Measurements from ENCODE around the gene ZSCAN25. TPM values are rescaled to one million over a fixed set of nuclear protein-coding genes. Genes with fewer than 3 reads are reported as not detected.

ZSCAN25 gene
- total RNA-seq, 1 donor from 2014 or later = 22.9 TPM

GRCh38 chr7:99677013-99677647 lies 60.4 kb downstream of the ZSCAN25 start:
- H3K4me1 Mint-ChIP-seq (ENCODE audit: unreplicated experiment) = peaks cover 8% of the 10 kb centered on the region

GRCh38 chr7:99677648-99678045 lies 60.9 kb downstream of the ZSCAN25 start:
- H3K4me3 Mint-ChIP-seq = peak overlapping the region; percentile 87
- peaks cover 8% of the 10 kb centered on the region for H3K36me3 Mint-ChIP-seq
- no peak overlapping the region for H3K27ac Mint-ChIP-seq

More at GRCh38 chr7:99677013-99677647, 60.4 kb downstream of the ZSCAN25 start:
- no peak for DNase-seq (ENCODE audit: extremely low spot score, unreplicated experiment)
- no peak for TF ChIP-seq CTCF (conservative IDR thresholded peaks at IDR 0.05)
- Mint-ChIP-seq H3K27ac (no peak overlapping the region), H3K36me3 (peaks cover 4% of the 10 kb centered on the region), H3K27me3 (no peaks in the 10 kb centered on the region), H3K9me3 (peaks cover 1% of the 10 kb centered on the region), H3K4me3 (peak overlapping the region; percentile 87)

GRCh38 chr7:99679032-99679399 lies 62.3 kb downstream of the ZSCAN25 start:
- Mint-ChIP-seq H3K36me3 (peaks cover 18% of the 10 kb centered on the region), H3K9me3 (peaks cover 13% of the 10 kb centered on the region), H3K27ac (peak overlapping the region; percentile 88), H3K27me3 (no peaks in the 10 kb centered on the region), H3K4me1 (ENCODE audit: unreplicated experiment) (peaks cover 8% of the 10 kb centered on the region), H3K4me3 (peak overlapping the region; percentile 87)
- no peak for TF ChIP-seq CTCF (conservative IDR thresholded peaks at IDR 0.05)
- DNase-seq (ENCODE audit: extremely low spot score, unreplicated experiment) = no peak

More at GRCh38 chr7:99677648-99678045, 60.9 kb downstream of the ZSCAN25 start:
- peaks cover 8% of the 10 kb centered on the region for H3K4me1 Mint-ChIP-seq (ENCODE audit: unreplicated experiment)
- peaks cover 6% of the 10 kb centered on the region for H3K9me3 Mint-ChIP-seq
- TF ChIP-seq CTCF (conservative IDR thresholded peaks at IDR 0.05) = no peak
- no peak for DNase-seq (ENCODE audit: extremely low spot score, unreplicated experiment)
- H3K27me3 Mint-ChIP-seq = no peaks in the 10 kb centered on the region

- DNase-seq (ENCODE audit: extremely low spot score, unreplicated experiment) = no peak
- Mint-ChIP-seq H3K36me3 (peaks cover 18% of the 10 kb centered on the region), H3K9me3 (peaks cover 13% of the 10 kb centered on the region), H3K4me3 (peak within 1 kb of the TSS; percentile 87), H3K27ac (peak within 1 kb of the TSS; percentile 88), H3K27me3 (no peaks in the 10 kb centered on the region), H3K4me1 (ENCODE audit: unreplicated experiment) (peaks cover 8% of the 10 kb centered on the region)
- TF ChIP-seq CTCF (conservative IDR thresholded peaks at IDR 0.05) = no peak
Observed at GRCh38 chr7:99679400-99680191, 62.9 kb downstream of the ZSCAN25 start, which contains the start of gene CYP3A5. TSS of gene CYP3A5 (minus strand) at chr7:99679996. CDS start at chr7:99679896, 100 bp downstream.

Other genes starting within 250 kb of the ZSCAN25 start
- gene ARPC1B, start 242.2 kb upstream of the ZSCAN25 start, total RNA-seq (ENCODE audit: low replicate concordance) = 55.0 and 125 TPM in 2 replicates
- 112 and 115 TPM in 2 replicates for gene PDAP1, start 208.3 kb upstream of the ZSCAN25 start, total RNA-seq (ENCODE audit: low replicate concordance)
- gene BUD31, start 208.0 kb upstream of the ZSCAN25 start, total RNA-seq (ENCODE audit: low replicate concordance) = 102 and 166 TPM in 2 replicates
- 7.9 and 11.3 TPM in 2 replicates for gene PTCD1, start 178.1 kb upstream of the ZSCAN25 start, total RNA-seq (ENCODE audit: low replicate concordance)
- gene CPSF4, start 178.0 kb upstream of the ZSCAN25 start, total RNA-seq (ENCODE audit: low replicate concordance) = 48.4 and 64.1 TPM in 2 replicates
- gene ATP5MF, start 150.8 kb upstream of the ZSCAN25 start, total RNA-seq (ENCODE audit: low replicate concordance) = 345 and 403 TPM in 2 replicates
- 12.6 and 19.0 TPM in 2 replicates for gene ZNF789, start 144.1 kb upstream of the ZSCAN25 start, total RNA-seq (ENCODE audit: low replicate concordance)
- gene ZNF394, start 116.7 kb upstream of the ZSCAN25 start, total RNA-seq (ENCODE audit: low replicate concordance) = 24.3 and 31.8 TPM in 2 replicates
- gene ZKSCAN5, start 112.3 kb upstream of the ZSCAN25 start, total RNA-seq (ENCODE audit: low replicate concordance) = 9.2 and 14.0 TPM in 2 replicates
- gene FAM200A, start 64.8 kb upstream of the ZSCAN25 start, total RNA-seq (ENCODE audit: low replicate concordance) = 10.2 and 10.8 TPM in 2 replicates
- gene ZNF655, start 58.3 kb upstream of the ZSCAN25 start, total RNA-seq (ENCODE audit: low replicate concordance) = 69.2 and 89.1 TPM in 2 replicates
- 0.36 and 0.82 TPM in 2 replicates for gene TMEM225B, start 18.7 kb upstream of the ZSCAN25 start, total RNA-seq (ENCODE audit: low replicate concordance)
- 33.1 and 53.0 TPM in 2 replicates for gene CYP3A5, start 63.0 kb downstream of the ZSCAN25 start, total RNA-seq (ENCODE audit: low replicate concordance)
- gene CYP3A7, start 118.2 kb downstream of the ZSCAN25 start, total RNA-seq (ENCODE audit: low replicate concordance) = 0.46 and 2.3 TPM in 2 replicates
- 4.2 and 10.0 TPM in 2 replicates for gene CYP3A4, start 167.2 kb downstream of the ZSCAN25 start, total RNA-seq (ENCODE audit: low replicate concordance)
- not detected in 2 replicates for gene CYP3A43, start 211.1 kb downstream of the ZSCAN25 start, total RNA-seq (ENCODE audit: low replicate concordance)